GM18907 (cell line): ENCODE results near the gene STARD10.

ENCODE experiments used
- ATAC-seq: cut with Tn5 transposase; IDR thresholded peaks from one replicate; pipeline ENCODE4 v1.9.1; 2021; ENCODE audit warnings: mild to moderate bottlenecking, moderate library complexity; ENCODE audit not compliant: unreplicated experiment

STARD10 gene

DNA sequence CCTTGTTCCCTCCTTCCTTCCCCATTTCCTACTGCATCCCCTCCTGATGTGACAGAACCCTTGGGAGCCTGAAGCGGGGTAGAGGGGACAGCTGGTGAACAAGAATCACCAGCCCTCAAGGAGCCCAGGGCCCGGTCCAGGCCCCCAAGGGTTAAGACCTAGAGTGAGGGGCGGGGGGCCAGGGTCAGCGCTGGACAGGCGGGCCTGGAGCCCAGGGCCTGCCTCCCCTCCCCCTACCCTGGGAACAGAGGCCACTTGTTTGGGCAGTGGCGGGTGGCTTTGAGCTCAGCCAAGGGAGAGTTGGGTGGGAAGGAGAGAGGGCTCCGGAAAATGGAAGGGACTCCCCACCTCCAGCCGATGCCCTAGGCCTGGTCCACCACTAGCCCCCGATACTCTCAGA is 43.8 kb downstream of the STARD10 start:
- no peak for ATAC-seq

- ATAC-seq, result no peak
Observed at GRCh38 chr11:72747289-72747855, 46.5 kb downstream of the STARD10 start.

GRCh38 chr11:72746821-72747220 is 47.0 kb downstream of the STARD10 start:
- ATAC-seq, result no peak

DNA sequence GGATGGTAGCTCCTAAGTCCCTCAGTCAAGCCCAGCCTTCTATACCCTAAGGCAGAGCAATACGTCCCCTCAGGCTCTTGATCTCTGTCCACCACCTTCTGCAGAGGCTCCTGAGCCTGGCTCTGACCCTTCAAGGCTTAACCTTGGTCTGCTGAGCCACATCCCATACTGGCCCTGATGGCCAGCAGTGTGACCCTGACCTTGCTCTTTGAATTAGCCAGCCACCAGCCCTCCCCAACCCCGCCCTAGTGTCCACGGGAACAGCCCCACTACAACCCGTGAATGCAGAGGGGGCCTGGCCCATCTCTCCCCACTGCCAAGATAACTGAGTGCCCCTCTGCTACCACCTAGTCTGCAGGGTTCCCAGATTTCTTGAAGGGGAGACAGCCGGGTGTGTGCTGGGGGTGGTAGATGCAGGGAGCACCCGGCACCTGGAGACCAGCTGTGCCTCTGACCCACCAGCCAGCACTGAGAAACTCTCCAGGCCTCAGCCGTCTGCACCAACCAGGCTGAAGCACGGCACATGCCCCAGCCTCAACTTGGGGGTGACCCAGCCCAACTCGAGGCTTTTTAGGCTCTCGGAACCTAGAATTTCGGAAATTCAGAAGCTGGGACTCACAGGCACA is 47.8 kb downstream of the STARD10 start:
- ATAC-seq, result no peak

DNA sequence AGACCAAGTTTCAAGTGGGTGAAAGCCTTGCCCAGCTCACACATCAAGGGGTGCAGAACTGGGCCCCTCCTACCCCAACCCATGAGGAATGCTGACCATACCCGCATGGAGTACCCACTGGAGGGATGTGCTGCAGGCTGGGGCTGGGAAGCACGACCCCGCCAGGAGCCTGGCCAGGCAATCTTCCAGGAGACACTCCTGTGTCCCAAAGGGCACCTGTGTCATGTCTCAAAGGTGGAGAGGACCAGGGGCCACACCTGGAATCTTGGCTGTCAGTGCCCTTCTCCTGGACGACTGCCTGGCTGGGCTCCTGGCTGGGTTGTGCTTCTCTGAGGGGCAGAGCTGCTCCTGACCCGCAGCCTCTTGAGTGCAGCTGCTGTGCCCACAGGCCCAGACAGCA is 48.3 kb downstream of the STARD10 start:
- ATAC-seq, result no peak

DNA sequence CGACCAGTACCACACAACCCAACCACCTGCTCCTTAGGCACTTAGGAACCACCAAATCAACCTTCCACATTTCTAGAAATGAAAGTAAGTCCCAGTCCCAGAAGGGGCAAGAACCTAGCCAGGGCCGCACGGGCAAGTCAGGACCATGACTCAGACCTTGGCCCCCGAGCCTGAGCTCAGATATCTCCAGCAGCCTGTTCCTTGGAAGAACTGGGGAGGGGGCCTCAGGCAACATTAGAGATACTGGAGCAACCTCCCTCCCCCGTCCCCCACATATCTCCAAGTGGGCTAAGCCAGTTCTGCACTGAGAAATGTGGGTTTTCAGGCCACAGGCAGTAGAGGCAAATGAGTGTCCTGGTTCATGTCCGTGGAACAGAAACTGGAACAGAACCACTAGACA is 49.4 kb downstream of the STARD10 start:
- no peak for ATAC-seq

- ATAC-seq, result peak; percentile 62
Observed at GRCh38 chr11:72743321-72744221, 50.3 kb downstream of the STARD10 start.

DNA sequence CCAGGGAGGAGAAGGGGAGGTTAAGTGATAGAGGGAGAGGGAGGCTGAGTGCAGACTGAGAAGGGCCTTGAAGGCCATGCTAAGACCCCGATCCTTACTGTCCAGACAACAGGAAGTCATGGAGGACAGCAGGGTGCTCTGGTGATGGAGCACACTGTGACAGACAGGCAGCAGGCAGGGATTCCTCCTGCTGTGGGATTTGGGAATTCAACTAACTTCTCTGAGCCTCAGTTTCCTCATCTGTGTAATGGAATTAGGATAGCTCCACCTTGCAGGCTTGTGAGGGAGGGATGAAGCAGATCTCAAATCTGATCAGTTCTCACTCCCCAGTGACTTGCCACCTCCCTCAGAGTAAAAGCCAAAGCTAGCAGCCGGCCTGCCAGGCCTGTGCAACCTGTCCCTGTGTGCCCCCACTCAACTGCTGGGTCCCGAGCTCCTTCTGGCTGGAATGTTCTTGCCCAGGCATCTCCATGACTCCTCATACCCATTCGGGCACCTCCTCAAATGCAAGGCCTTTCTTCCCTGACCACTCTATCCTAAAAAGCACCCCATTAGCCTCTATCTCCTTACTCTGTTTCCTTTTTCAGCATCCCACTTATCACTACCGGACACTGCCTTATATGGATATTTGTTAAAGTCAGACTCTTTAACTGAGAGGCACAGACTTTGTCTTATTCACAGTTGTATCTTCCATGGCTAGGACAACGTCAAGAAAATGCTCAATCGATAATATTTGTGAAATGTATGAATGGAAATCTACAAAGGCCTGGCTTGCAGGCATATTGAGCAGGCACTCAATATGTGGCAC is 51.1 kb downstream of the STARD10 start:
- ATAC-seq, result no peak

GRCh38 chr11:72741849-72742512 is 51.9 kb downstream of the STARD10 start:
- ATAC-seq, result no peak

DNA sequence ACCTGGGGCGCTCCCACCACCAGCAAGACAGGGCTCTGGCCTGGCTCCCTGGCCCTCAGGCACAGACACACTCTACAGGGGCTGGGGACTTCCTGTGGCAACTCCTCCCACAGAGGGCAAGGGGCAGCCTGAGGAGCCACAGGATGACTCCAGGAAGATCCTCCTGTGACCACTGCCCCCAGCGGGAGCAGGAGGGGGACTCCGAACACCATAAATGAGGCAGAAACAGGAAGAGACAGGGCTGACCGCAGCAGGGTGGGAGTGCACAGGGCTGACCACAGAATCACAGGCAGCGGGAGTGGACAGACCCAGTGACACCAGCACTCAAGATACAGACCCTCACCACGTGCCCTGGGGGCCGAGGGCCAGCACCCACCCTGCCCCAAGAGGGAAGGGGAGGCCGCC is 52.4 kb downstream of the STARD10 start:
- ATAC-seq, result no peak

GRCh38 chr11:72740562-72741428 is 53.1 kb downstream of the STARD10 start:
- ATAC-seq, result no peak

- no peak for ATAC-seq
Observed at GRCh38 chr11:72740060-72740424, 53.8 kb downstream of the STARD10 start.

DNA sequence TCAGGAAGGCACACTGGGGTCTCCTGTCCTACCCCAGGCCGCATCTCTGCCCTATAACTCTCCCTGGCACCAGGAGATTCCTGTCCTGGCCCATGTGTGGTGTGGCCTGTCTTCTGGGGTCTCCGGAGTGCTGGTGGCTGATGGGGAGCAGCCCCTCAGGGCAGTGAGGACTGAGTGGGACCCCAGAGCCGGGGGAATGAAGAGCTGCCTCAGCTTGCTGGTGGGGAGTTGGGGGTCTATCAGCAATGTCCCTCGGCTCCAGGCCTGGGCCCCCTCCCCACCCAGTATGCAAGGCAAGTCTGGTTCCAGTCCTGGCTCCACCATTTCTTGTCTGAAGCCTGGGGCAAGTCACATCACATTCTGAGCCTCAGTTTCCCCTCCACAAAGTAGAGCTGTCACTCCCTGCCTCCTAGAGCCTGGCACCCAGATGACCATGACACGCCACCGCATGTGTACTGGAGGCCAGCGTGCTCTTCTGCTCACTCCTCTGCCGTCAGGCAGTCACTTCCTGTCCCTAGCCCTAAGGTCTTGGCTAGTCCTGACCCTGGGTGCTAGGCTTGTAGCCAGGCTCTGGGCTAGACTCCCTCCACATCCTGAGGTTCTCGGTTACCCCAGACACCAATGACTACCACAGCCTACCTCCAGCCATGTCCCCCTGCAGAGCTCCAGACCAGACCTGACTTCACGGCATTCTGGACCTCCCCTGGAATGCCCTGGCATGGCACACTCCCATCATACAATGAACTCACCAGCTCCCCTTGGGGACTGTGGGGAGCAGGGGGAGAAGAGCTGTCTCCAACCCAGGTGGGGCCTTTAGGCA is 54.4 kb downstream of the STARD10 start:
- no peak for ATAC-seq

DNA sequence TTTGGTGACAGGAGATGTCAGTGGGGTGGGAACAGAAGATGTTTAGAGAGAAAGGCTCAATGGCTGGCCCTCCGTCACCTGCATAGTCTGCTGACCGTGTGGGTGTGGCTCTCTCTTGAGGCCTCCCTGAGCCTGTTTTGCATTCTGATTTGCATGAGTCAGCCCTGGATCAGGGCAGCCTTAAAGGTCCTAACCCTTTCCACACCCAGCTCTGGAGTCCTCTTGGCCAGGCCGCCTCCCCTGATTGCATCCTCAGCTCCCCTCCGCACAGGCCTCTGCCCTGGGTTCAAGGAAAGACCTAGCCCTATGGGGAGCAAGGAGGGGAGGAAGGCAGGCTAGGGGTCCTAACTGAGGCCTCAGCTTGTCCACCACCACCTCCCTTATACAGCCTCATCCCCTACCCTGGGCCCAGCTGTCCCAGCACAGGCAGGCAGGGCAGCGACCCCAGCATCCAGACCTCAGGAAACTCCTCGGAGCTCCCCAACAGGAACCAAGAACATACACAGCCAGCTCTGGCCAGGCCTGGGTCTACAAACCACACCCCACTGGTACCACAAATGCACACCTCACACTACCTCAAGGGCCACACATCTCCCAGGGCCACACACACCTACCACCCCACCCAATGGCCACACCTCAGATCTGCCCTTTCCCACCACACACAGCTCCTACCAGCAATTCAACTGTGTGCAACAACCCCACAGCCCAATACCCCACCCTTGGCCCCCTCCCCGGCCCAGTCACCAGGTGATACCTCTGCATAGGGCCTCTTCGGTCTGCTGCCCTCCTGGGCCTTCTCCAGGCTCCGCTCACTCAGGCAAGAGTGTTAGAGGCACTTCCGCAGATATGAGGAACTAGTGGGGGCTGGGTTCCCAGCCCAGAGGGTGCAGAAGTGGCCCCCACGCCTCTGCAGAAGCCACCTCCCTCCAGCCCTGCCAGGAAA is 55.4 kb downstream of the STARD10 start:
- ATAC-seq, result peak; percentile 29

DNA sequence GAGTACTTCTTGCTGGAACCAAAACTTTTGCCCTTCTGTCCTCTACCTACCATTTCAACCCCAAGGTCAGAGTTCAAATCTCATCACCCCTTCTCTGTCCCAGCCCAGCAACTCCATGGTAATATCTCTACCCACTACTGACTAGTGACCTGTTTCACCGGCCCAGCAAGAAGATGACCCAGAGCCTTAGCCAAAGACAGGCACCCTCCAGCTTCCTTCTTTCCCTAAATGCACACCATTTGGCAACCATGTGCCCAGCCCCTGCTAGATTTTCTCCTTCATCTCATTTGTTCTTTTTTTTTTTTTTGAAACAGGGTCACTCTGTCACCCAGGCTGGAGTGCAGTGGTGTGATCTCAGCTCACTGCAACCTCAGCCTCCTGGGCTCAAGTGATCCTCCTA is 56.5 kb downstream of the STARD10 start:
- no peak for ATAC-seq

DNA sequence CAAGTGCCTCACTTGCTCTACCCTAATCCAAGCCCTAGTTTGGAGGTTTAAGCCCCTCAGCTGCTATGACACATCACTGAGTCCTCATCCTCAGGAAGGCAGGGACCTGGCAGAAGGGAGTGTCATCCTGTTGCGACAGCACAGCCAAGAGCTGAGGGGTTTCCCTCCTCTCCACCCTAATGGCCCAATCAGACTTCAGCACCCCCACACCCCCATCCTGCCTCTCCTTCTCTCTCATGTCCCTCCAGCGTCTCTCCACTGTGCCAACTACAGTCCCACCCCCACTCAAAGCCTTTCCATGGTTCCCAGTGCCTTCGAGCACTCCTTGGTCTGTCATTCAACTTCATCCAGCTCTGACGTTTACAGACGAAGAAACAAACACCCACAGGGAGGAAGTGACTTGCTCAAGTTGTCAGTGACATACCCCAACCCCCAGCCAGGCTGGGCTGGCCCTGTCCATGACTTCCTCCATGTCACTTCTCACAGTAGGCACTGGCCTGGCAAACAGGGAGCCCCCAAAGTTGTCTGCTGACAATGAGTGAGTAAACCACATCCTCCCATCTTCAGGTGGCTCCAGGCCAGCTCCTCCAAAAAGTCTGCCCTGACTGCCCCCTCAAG is 57.3 kb downstream of the STARD10 start:
- ATAC-seq, result peak; percentile 33

- no peak for ATAC-seq
Observed at GRCh38 chr11:72735495-72736027, 58.3 kb downstream of the STARD10 start.
